ENCODE results near the gene TM9SF1.

TM9SF1 gene

DNA sequence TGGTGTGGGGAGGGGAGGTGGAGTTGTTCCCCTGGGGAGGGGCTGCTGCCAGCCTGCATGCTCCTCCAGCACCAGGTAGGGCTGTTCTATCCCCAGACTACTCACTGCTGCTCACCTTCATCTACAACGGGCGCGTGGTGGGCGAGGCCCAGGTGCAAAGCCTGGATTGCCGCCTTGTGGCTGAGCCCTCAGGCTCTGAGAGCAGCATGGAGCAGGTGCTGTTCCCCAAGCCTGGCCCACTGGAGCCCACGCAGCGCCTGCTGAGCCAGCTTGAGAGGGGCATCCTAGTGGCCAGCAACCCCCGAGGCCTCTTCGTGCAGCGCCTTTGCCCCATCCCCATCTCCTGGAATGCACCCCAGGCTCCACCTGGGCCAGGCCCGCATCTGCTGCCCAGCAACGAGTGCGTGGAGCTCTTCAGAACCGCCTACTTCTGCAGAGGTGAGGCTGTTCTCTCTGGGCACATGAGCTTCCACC lies 30.7 kb downstream of the TM9SF1 start:
- WGBS, 2 experiments = 93 to 95% methylated on average over 14 of the region's 14 CpGs
- Histone ChIP-seq H3K27ac (ENCODE audit: insufficient read depth, low read depth, low read length, poor library complexity, severe bottlenecking) (no peak overlapping the region), H3K4me1 (ENCODE audit: control insufficient read depth, insufficient read depth, low read length) (no peaks in the 10 kb centered on the region), H3K4me3 (ENCODE audit: insufficient read depth, low read depth, low read length) (no peak overlapping the region), H3K9me3 (ENCODE audit: control insufficient read depth, low read length) (no peaks in the 10 kb centered on the region), H3K27me3 (ENCODE audit: control insufficient read depth, insufficient read depth, low read length, poor library complexity, severe bottlenecking) (no peaks in the 10 kb centered on the region), H3K36me3 (ENCODE audit: control insufficient read depth, insufficient read depth, low read length) (no peaks in the 10 kb centered on the region)

DNA sequence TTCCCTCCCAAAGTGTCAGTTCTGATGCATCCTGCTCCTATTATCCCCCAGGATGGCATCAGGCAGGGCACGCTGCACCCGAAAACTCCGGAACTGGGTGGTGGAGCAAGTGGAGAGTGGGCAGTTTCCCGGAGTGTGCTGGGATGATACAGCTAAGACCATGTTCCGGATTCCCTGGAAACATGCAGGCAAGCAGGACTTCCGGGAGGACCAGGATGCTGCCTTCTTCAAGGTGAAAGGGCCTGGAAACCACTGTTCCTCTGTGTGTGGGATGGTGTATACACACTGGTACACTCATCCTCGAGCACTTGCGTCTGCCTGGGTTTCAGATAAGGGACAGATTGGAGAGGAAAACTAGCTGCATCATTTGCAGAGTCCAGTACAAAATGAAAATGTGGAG lies 33.1 kb downstream of the TM9SF1 start:
- H3K27me3 ChIP-seq (ENCODE audit: control insufficient read depth, insufficient read depth, low read length, poor library complexity, severe bottlenecking) = no peaks in the 10 kb centered on the region
- H3K27ac ChIP-seq (ENCODE audit: insufficient read depth, low read depth, low read length, poor library complexity, severe bottlenecking) = no peak overlapping the region
- 95 to 96% methylated on average over 8 of the region's 8 CpGs for WGBS, 2 experiments
- H3K9me3 ChIP-seq (ENCODE audit: control insufficient read depth, low read length) = no peaks in the 10 kb centered on the region
- no peaks in the 10 kb centered on the region for H3K4me1 ChIP-seq (ENCODE audit: control insufficient read depth, insufficient read depth, low read length)
- no peak overlapping the region for H3K4me3 ChIP-seq (ENCODE audit: insufficient read depth, low read depth, low read length)
- H3K36me3 ChIP-seq (ENCODE audit: control insufficient read depth, insufficient read depth, low read length) = peaks cover 15% of the 10 kb centered on the region

DNA sequence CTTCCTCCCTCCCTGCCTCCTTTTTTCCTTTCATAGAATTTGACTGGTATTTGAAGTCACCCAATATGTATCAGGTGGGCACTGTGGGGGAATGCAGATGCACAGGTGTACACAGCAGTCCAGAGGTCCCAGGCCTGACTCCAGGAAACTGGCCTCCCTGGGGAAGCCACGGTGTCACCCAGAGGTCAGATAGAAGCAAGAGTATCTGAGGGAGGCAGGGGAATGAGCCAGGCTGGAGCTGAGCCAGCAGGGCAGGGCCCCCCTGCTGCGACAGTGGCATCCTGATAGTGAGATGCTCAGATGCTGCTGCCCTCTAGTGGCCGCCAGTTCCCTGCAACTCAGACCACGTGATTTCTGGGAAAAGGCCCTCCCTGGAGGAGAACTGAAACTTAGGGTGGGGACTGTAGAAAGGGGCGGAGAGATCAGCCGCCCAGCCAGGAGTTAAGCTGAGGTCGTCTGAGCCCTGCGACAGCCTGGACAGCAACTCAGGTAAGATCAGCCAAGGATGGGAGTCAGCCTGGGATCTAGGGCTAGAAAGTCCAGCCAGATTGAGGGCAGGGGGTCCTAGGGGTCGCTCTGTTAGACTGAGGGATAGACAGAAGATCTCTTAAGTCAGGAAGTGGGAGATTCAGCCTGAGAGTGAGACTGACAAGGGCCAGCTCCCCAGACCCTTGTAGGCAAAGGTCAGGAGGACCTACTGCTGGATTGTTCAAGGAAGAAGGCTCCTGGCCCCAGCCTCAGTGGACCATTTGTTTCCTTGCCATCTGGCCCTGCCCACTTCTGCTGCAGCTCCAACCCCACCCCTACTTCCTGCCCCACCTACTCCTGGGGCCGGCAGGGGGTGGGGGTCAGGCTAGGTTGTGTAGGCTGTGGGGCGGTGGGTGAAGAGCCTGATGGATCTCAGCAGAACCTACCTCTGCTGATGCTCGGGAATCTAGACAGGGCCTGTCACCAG lies 34.1 kb downstream of the TM9SF1 start, which contains the start of gene IRF9:
TSS of gene IRF9 (plus strand) at position 416 of the 955 bp plus-strand sequence. CDS start 880 bp downstream, outside the sequence.
- Histone ChIP-seq H3K27me3 (ENCODE audit: control insufficient read depth, insufficient read depth, low read length, poor library complexity, severe bottlenecking) (no peaks in the 10 kb centered on the region), H3K4me1 (ENCODE audit: control insufficient read depth, insufficient read depth, low read length) (no peaks in the 10 kb centered on the region), H3K36me3 (ENCODE audit: control insufficient read depth, insufficient read depth, low read length) (peaks cover 20% of the 10 kb centered on the region), H3K27ac (ENCODE audit: insufficient read depth, low read depth, low read length, poor library complexity, severe bottlenecking) (peak within 1 kb of the TSS; percentile 60), H3K4me3 (ENCODE audit: insufficient read depth, low read depth, low read length) (peak within 1 kb of the TSS; percentile 43), H3K9me3 (ENCODE audit: control insufficient read depth, low read length) (no peaks in the 10 kb centered on the region)
- 16 to 20% methylated on average over 12 of the region's 12 CpGs for WGBS, 2 experiments

DNA sequence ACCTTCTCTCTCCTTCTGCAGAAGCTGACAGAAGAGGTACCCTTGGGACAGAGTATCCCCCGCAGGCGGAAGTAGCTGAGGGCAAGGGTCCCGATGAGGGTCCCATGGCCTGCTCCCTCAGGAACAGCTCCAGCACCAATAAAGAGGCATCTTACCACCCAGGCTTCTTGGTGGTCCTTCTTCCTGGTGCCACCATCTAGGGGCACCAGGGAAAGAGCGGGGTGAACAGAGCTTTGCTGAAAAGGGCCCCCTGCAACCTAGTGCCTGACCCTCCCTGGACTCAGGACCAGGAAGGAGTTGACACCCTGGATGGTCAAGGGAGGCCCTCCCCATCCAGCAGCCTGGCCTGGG lies 34.8 kb downstream of the TM9SF1 start:
- Histone ChIP-seq H3K4me1 (ENCODE audit: control insufficient read depth, insufficient read depth, low read length) (no peaks in the 10 kb centered on the region), H3K27me3 (ENCODE audit: control insufficient read depth, insufficient read depth, low read length, poor library complexity, severe bottlenecking) (no peaks in the 10 kb centered on the region), H3K9me3 (ENCODE audit: control insufficient read depth, low read length) (no peaks in the 10 kb centered on the region), H3K36me3 (ENCODE audit: control insufficient read depth, insufficient read depth, low read length) (peaks cover 26% of the 10 kb centered on the region), H3K4me3 (ENCODE audit: insufficient read depth, low read depth, low read length) (no peak overlapping the region), H3K27ac (ENCODE audit: insufficient read depth, low read depth, low read length, poor library complexity, severe bottlenecking) (no peak overlapping the region)
- WGBS, 2 experiments = 96 to 98% methylated on average over 4 of the region's 4 CpGs

DNA sequence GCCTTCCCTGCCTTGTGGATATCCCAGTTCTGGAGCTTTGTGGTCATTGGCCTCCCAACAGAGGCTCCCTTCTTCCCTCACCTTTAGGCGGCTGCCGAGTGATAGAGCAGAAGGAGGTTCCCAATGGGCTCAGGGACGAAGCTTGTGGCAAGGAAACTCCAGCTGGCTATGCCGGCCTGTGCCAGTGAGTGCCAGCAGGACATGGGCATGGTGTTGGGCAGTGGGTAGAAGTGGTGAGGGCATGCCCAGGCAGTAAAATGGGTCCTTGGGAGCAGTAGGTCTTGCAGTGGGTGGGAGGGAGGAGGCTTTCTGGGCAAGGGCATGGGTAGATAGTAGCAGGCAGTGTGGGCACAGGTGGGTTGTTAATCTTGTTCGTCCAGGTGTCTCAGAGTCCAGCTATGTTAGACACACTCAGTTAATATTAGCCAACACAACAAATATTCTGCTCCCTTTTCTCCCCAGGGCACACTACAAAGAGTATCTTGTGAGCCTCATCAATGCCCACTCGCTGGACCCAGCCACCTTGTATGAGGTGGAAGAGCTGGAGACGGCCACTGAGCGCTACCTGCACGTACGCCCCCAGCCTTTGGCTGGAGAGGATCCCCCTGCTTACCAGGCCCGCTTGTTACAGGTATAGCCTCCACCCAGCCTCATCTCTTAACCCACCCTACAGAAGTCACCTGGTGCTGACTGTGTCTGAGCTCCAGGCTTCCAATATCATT lies 35.3 kb downstream of the TM9SF1 start:
- WGBS, 2 experiments = 96% methylated on average over 11 of the region's 11 CpGs
- Histone ChIP-seq H3K4me1 (ENCODE audit: control insufficient read depth, insufficient read depth, low read length) (no peaks in the 10 kb centered on the region), H3K4me3 (ENCODE audit: insufficient read depth, low read depth, low read length) (no peak overlapping the region), H3K27me3 (ENCODE audit: control insufficient read depth, insufficient read depth, low read length, poor library complexity, severe bottlenecking) (no peaks in the 10 kb centered on the region), H3K36me3 (ENCODE audit: control insufficient read depth, insufficient read depth, low read length) (peaks cover 32% of the 10 kb centered on the region), H3K27ac (ENCODE audit: insufficient read depth, low read depth, low read length, poor library complexity, severe bottlenecking) (no peak overlapping the region), H3K9me3 (ENCODE audit: control insufficient read depth, low read length) (no peaks in the 10 kb centered on the region)

DNA sequence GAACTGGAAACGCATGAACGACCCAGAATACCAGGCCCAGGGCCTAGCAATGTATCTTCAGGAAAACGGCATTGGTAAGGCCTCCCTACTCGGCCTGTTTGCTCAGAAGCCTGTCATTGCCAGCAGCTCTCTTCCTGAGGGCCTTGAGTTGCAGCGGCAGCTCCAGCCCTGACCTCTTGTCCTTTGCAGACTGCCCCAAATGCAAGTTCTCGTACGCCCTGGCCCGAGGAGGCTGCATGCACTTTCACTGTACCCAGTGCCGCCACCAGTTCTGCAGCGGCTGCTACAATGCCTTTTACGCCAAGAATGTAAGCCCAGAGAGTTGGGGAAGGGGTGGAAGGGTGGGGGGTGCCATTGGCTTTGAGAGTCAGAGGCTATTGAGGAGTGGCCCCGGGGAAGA lies 37.9 kb downstream of the TM9SF1 start:
- WGBS, 2 experiments = 94 to 95% methylated on average over 12 of the region's 12 CpGs
- H3K27ac ChIP-seq (ENCODE audit: insufficient read depth, low read depth, low read length, poor library complexity, severe bottlenecking) = no peak overlapping the region
- H3K36me3 ChIP-seq (ENCODE audit: control insufficient read depth, insufficient read depth, low read length) = peaks cover 34% of the 10 kb centered on the region
- no peaks in the 10 kb centered on the region for H3K9me3 ChIP-seq (ENCODE audit: control insufficient read depth, low read length)
- no peaks in the 10 kb centered on the region for H3K27me3 ChIP-seq (ENCODE audit: control insufficient read depth, insufficient read depth, low read length, poor library complexity, severe bottlenecking)
- no peaks in the 10 kb centered on the region for H3K4me1 ChIP-seq (ENCODE audit: control insufficient read depth, insufficient read depth, low read length)
- no peak overlapping the region for H3K4me3 ChIP-seq (ENCODE audit: insufficient read depth, low read depth, low read length)

DNA sequence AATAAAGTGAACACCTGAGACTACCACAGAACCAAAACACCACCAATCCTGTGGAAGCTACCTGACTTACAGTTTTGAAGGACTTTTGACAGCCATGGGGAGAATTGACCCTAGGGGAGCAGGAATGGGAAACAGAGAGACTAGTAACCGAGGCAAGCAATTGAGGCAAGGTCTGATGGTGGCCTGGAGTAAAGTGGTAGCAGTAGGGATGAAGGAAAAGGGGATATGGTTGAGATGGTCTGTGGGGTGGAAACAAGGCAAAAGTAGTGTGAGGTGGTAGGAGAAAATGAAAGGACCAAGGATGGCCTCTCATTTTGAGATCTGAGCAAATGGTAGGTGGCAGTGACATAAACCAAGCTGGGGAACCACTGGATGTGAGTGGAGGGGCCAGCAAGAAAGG lies 38.4 kb downstream of the TM9SF1 start:
- Histone ChIP-seq H3K4me3 (ENCODE audit: insufficient read depth, low read depth, low read length) (no peak overlapping the region), H3K27ac (ENCODE audit: insufficient read depth, low read depth, low read length, poor library complexity, severe bottlenecking) (no peak overlapping the region), H3K9me3 (ENCODE audit: control insufficient read depth, low read length) (no peaks in the 10 kb centered on the region), H3K36me3 (ENCODE audit: control insufficient read depth, insufficient read depth, low read length) (peaks cover 37% of the 10 kb centered on the region), H3K27me3 (ENCODE audit: control insufficient read depth, insufficient read depth, low read length, poor library complexity, severe bottlenecking) (no peaks in the 10 kb centered on the region), H3K4me1 (ENCODE audit: control insufficient read depth, insufficient read depth, low read length) (no peaks in the 10 kb centered on the region)
- 95 to 96% methylated on average over 1 of the region's 1 CpG for WGBS, 2 experiments

DNA sequence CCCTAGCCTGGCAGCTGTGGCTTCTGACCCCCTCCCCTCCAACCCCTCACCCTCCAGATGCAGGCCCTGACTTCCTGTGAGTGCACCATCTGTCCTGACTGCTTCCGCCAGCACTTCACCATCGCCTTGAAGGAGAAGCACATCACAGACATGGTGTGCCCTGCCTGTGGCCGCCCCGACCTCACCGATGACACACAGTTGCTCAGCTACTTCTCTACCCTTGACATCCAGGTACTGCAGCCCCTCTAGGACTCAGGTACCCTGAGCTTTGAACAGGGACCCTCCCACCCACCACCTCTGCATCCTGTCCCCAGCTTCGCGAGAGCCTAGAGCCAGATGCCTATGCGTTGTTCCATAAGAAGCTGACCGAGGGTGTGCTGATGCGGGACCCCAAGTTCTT lies 40.1 kb downstream of the TM9SF1 start:
- no peak overlapping the region for H3K4me3 ChIP-seq (ENCODE audit: insufficient read depth, low read depth, low read length)
- WGBS, 2 experiments = 95 to 96% methylated on average over 10 of the region's 10 CpGs
- no peak overlapping the region for H3K27ac ChIP-seq (ENCODE audit: insufficient read depth, low read depth, low read length, poor library complexity, severe bottlenecking)
- H3K9me3 ChIP-seq (ENCODE audit: control insufficient read depth, low read length) = no peaks in the 10 kb centered on the region
- H3K4me1 ChIP-seq (ENCODE audit: control insufficient read depth, insufficient read depth, low read length) = no peaks in the 10 kb centered on the region
- peaks cover 49% of the 10 kb centered on the region for H3K36me3 ChIP-seq (ENCODE audit: control insufficient read depth, insufficient read depth, low read length)
- H3K27me3 ChIP-seq (ENCODE audit: control insufficient read depth, insufficient read depth, low read length, poor library complexity, severe bottlenecking) = no peaks in the 10 kb centered on the region

DNA sequence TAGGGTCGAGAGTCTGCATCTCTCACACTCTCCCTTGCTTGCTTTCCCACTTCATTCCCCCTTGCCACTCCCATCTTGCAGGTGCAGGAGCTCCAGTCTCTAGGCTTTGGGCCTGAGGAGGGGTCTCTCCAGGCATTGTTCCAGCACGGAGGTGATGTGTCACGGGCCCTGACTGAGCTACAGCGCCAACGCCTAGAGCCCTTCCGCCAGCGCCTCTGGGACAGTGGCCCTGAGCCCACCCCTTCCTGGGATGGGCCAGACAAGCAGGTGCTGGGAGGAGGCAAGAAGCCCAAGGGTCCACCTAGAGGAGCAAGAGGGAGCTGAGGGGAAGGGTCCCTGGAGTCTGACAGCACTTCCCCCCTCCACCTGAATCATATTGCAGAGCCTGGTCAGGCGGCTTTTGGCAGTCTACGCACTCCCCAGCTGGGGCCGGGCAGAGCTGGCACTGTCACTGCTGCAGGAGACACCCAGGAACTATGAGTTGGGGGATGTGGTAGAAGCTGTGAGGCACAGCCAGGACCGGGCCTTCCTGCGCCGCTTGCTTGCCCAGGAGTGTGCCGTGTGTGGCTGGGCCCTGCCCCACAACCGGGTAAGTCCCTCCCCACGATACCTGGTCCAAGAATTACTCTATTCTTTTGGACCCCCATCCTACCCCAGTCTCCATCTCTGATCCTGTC lies 43.7 kb downstream of the TM9SF1 start:
- Histone ChIP-seq H3K4me3 (ENCODE audit: insufficient read depth, low read depth, low read length) (no peak overlapping the region), H3K36me3 (ENCODE audit: control insufficient read depth, insufficient read depth, low read length) (peaks cover 35% of the 10 kb centered on the region), H3K27me3 (ENCODE audit: control insufficient read depth, insufficient read depth, low read length, poor library complexity, severe bottlenecking) (no peaks in the 10 kb centered on the region), H3K4me1 (ENCODE audit: control insufficient read depth, insufficient read depth, low read length) (peaks cover 4% of the 10 kb centered on the region), H3K27ac (ENCODE audit: insufficient read depth, low read depth, low read length, poor library complexity, severe bottlenecking) (no peak overlapping the region), H3K9me3 (ENCODE audit: control insufficient read depth, low read length) (no peaks in the 10 kb centered on the region)
- 91 to 95% methylated on average over 16 of the region's 16 CpGs for WGBS, 2 experiments

DNA sequence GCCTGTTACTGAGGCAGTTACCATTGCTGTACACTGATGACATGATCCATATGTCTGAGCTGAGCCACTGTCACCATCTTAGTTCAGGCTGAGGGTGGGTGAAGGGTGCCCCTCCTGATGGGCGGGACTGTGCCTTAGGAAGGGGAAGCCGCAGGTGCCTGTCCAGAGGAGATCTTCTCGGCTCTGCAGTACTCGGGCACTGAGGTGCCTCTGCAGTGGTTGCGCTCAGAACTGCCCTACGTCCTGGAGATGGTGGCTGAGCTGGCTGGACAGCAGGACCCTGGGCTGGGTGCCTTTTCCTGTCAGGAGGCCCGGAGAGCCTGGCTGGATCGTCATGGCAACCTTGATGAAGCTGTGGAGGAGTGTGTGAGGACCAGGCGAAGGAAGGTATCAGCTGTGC lies 44.2 kb downstream of the TM9SF1 start:
- Histone ChIP-seq H3K27me3 (ENCODE audit: control insufficient read depth, insufficient read depth, low read length, poor library complexity, severe bottlenecking) (no peaks in the 10 kb centered on the region), H3K9me3 (ENCODE audit: control insufficient read depth, low read length) (no peaks in the 10 kb centered on the region), H3K27ac (ENCODE audit: insufficient read depth, low read depth, low read length, poor library complexity, severe bottlenecking) (no peak overlapping the region), H3K4me3 (ENCODE audit: insufficient read depth, low read depth, low read length) (no peak overlapping the region), H3K4me1 (ENCODE audit: control insufficient read depth, insufficient read depth, low read length) (peaks cover 4% of the 10 kb centered on the region), H3K36me3 (ENCODE audit: control insufficient read depth, insufficient read depth, low read length) (peaks cover 33% of the 10 kb centered on the region)
- WGBS, 2 experiments = 91 to 95% methylated on average over 9 of the region's 9 CpGs

Data from ectodermal cell (in vitro differentiated cells).